GM10248 (cell line): ENCODE results near the gene CYSTM1.

Experiments
- CTCF ChIA-PET: fragments of 300-600 bp; sonication (Branson Sonifier 250); formaldehyde crosslinking; extraction: SDS; loops from one replicate; lab custom pipeline; 2021; ENCODE audit warnings: antibody characterized with exemption; lab: Yijun Ruan, JAX
- POLR2A ChIA-PET: fragments of 350-650 bp; sonication (Branson Sonifier 250); formaldehyde crosslinking; extraction: SDS; loops from one replicate; lab custom pipeline; 2020; ENCODE audit warnings: antibody characterized with exemption; lab: Yijun Ruan, JAX
- DNase-seq: peaks from one replicate; pipeline ENCODE4 v3.0.0; 2012; ENCODE audit errors: extremely low spot score
- CTCF ChIP-seq: IDR thresholded peaks from 2 replicates; pipeline ENCODE4 v1.5.1; 2012; ENCODE audit warnings: mild to moderate bottlenecking, low read depth; ENCODE audit errors: extremely low read depth, missing control alignments, control extremely low read depth

The CYSTM1 gene

GRCh38 chr5:140146523-140146842 lies 28.5 kb upstream of the CYSTM1 start:
- TF ChIP-seq CTCF, result no peak
- POLR2A ChIA-PET, result interaction anchor here (0.5 kb wide), 1 partner anchor 33 kb away, joined by 3 read pairs; no protein-coding TSS in a partner anchor
- CTCF ChIA-PET, result interaction anchor here (0.9 to 7.2 kb wide), 27 partner anchors 11 to 371 kb away, joined by 3 to 137 read pairs (median 7); partner anchors contain the start of genes CYSTM1 and NRG2
- DNase-seq, result no peak

- ChIA-PET CTCF (interaction anchor here (7.2 kb wide), 1 partner anchor 13 kb away, joined by 114 read pairs; no protein-coding TSS in a partner anchor), POLR2A (no interaction called here)
- DNase-seq, result no peak
- no peak for TF ChIP-seq CTCF
Observed at GRCh38 chr5:140147460-140147859, 27.5 kb upstream of the CYSTM1 start.

GRCh38 chr5:140148508-140148907 lies 26.5 kb upstream of the CYSTM1 start:
- no peak for TF ChIP-seq CTCF
- DNase-seq, result no peak
- ChIA-PET POLR2A (interaction anchor here (0.7 kb wide), 1 partner anchor 13 kb away, joined by 7 read pairs; no protein-coding TSS in a partner anchor), CTCF (no interaction called here)

- DNase-seq, result no peak
- ChIA-PET CTCF (interaction anchor here (0.7 to 10.8 kb wide), 3 partner anchors 11 to 77 kb away, joined by 3 to 116 read pairs (median 3); no protein-coding TSS in a partner anchor), POLR2A (no interaction called here)
- no peak for TF ChIP-seq CTCF
Observed at GRCh38 chr5:140150201-140150600, 24.8 kb upstream of the CYSTM1 start.

GRCh38 chr5:140151144-140152021 lies 23.6 kb upstream of the CYSTM1 start:
- DNase-seq, result no peak
- no peak for TF ChIP-seq CTCF
- POLR2A ChIA-PET, result no interaction called here
- CTCF ChIA-PET, result interaction anchor here (0.9 to 10.8 kb wide), 4 partner anchors 20 to 78 kb away, joined by 3 to 116 read pairs (median 4); partner anchors contain the start of gene PURA

GRCh38 chr5:140152022-140152999 lies 22.7 kb upstream of the CYSTM1 start:
- no peak for TF ChIP-seq CTCF
- POLR2A ChIA-PET, result no interaction called here
- CTCF ChIA-PET, result interaction anchor here (1.0 to 11.3 kb wide), 7 partner anchors 8 to 364 kb away, joined by 4 to 137 read pairs (median 6); partner anchors contain the start of gene PURA
- DNase-seq, result no peak
